ENCODE results near the gene TSPAN32.

DNA sequence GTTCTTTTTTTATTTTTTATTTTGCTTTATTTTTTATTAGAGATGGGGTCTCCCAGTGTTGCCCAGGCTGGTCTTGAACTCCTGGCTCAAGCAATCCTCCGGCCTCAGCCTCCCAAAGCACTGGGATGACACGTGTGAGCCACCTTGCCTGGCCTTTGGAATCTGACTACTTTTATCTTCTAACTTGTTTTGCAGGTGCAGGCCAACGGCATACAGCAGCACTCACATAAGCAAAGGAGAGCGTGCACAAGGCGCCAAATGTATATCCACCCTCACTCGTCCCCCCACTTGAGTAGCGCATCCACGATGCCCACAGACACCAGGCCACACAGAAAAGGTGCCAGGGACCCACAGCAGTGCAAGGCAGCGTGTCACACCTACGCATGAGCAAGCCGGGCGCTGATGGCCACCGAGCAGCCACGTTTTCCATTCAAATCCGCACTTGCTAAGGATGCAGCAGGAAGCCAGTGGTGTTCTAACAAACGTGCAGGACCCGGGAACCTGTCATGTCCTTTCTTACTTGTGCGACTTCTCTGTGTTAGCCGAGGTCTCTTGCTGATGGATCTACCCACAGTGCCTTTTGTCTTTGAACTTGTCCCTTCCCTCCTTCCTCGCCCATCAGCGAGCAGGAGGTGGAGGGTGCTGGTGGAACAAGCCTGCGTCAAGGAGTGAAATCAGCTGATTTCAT lies 37.3 kb upstream of the TSPAN32 start:
- TF ChIP-seq CTCF (IDR thresholded peaks at IDR 0.05 in 4 of 5, conservative IDR thresholded peaks at IDR 0.05 in 1 of 5) (no peak), POLR2A (IDR thresholded peaks at IDR 0.05) (no peak)
